ENCODE measurements around the gene TNIK.

Gene TNIK

DNA sequence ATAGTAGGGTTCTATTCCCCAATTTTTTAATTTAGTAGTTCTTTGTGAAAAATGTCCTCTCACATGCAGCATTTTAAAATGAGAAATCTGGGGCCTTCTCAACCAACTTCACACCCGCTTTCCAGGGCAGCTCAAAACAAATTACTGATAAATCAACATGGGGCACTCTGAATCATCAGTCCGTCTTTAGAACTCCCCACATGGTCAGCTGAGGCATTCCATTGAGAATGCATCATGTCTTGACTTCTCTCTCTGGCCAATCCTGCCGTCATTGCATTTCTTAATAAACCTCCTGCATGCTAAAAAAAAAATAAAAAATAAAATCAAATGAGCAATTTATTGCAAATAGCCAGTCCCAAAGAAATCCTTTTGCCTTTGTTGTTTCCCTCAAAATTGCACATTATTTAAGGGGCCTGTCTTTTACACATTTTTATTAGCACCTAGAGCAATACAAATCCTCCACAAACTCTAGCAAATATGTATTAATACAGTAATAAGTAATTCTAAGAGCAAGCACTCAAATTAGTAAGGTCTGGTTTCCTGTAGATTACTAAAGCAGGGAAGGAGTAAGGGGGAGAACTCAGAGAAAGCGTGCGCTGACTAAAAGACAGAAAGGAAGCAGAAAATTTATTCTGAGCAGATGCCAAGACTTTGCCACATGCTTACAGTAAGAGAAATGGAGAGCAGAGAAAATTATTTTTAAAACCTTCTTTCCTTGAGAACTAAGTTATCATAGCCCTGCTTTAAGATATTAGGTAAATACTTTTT lies 175.7 kb downstream of the TNIK start:
- peak overlapping the region; percentile 20 for H3K27ac Mint-ChIP-seq
- TF ChIP-seq, protein P1, sequence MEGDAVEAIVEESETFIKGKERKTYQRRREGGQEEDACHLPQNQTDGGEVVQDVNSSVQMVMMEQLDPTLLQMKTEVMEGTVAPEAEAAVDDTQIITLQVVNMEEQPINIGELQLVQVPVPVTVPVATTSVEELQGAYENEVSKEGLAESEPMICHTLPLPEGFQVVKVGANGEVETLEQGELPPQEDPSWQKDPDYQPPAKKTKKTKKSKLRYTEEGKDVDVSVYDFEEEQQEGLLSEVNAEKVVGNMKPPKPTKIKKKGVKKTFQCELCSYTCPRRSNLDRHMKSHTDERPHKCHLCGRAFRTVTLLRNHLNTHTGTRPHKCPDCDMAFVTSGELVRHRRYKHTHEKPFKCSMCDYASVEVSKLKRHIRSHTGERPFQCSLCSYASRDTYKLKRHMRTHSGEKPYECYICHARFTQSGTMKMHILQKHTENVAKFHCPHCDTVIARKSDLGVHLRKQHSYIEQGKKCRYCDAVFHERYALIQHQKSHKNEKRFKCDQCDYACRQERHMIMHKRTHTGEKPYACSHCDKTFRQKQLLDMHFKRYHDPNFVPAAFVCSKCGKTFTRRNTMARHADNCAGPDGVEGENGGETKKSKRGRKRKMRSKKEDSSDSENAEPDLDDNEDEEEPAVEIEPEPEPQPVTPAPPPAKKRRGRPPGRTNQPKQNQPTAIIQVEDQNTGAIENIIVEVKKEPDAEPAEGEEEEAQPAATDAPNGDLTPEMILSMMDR (IDR thresholded peaks at IDR 0.05), result no peak
- H3K9me3 Mint-ChIP-seq, result no peaks in the 10 kb centered on the region
- no peak overlapping the region for H3K4me3 Mint-ChIP-seq
- no peaks in the 10 kb centered on the region for H3K27me3 Mint-ChIP-seq (ENCODE audit: low read depth, poor library complexity)
- no peak for DNase-seq
- peaks cover 24% of the 10 kb centered on the region for H3K4me1 Mint-ChIP-seq
- no peaks in the 10 kb centered on the region for H3K36me3 Mint-ChIP-seq (ENCODE audit: low read depth)

DNA sequence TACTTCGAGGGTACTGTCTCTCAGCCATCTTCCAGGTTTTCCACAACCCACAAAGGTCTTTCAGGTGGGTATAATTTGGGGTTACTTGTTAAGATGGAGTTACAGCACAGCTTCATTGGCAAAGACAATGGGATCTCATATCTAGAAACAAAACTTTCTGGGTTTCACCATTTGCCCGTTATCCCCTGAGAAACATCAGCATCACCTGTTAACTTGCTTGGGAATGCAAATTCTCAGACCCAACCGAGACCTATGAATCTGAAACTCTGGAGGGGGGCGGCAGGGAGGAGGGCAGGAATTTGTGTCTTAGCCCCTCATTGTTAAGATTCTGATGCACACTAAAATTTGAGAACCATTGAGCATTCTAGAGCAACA lies 176.4 kb downstream of the TNIK start:
- Mint-ChIP-seq H3K4me1 (peaks cover 24% of the 10 kb centered on the region), H3K27ac (no peak overlapping the region), H3K4me3 (no peak overlapping the region), H3K36me3 (ENCODE audit: low read depth) (no peaks in the 10 kb centered on the region), H3K9me3 (no peaks in the 10 kb centered on the region), H3K27me3 (ENCODE audit: low read depth, poor library complexity) (no peaks in the 10 kb centered on the region)
- TF ChIP-seq, protein P1 (IDR thresholded peaks at IDR 0.05), result no peak
- no peak for DNase-seq

DNA sequence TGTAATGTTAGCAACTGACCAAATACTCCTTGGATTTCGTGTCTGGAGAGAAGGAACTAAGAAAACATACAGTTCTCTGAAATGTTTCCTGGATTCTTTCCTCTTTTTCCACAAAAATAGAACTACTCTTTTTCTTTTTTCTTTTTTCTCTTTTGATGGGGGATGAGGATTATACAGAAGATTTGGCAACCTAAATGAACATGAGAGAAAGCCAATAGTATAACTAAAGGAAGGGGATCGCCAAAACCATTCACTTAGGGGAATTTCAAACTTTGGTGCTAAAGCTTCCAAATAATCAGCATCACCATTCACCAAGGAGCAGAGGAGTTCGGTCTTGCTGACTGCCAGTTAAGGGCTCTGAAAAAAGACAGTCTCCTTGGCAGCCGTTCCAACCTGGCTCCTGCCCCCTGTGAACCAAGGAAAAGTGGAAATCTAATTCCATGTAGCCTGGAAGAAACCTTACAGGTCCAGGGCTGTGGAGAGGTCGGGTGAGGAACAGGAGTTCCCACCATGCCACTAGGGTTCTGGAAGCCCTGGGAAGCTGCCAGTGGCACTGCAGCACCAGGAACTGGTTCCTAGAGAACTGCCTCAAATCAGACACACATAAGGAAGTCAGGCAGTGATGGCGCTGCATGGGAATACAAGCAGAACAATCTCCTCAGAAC lies 176.9 kb downstream of the TNIK start:
- TF ChIP-seq, protein P1 (IDR thresholded peaks at IDR 0.05), result no peak
- no peak overlapping the region for H3K4me3 Mint-ChIP-seq

DNA sequence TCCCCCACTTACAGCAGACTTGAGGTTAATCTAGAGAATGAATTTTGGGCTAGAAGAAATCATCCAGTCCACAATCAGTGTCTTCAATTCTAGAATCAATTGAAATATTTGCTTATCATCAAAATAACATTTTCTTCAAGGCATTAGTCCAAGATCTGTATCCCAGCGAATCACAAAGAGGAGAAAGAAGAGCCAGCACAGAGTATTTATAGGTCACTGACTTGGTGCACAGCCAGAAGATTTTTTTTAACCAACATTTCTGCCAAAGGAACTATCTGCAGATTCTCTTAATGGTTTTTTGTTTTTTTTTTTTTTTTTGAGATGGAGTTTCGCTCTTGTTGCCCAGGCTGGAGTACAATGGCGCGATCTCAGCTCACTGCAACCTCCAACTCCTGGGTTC lies 178.2 kb downstream of the TNIK start:
- Mint-ChIP-seq H3K4me3 (no peak overlapping the region), H3K4me1 (peaks cover 24% of the 10 kb centered on the region), H3K27me3 (ENCODE audit: low read depth, poor library complexity) (no peaks in the 10 kb centered on the region), H3K9me3 (no peaks in the 10 kb centered on the region), H3K27ac (no peak overlapping the region), H3K36me3 (ENCODE audit: low read depth) (no peaks in the 10 kb centered on the region)
- no peak for DNase-seq
- TF ChIP-seq, protein P1 (IDR thresholded peaks at IDR 0.05), result no peak

More for the DNA sequence above, 176.9 kb downstream of the TNIK start:
- Mint-ChIP-seq H3K4me1 (peaks cover 24% of the 10 kb centered on the region), H3K36me3 (ENCODE audit: low read depth) (no peaks in the 10 kb centered on the region), H3K27ac (no peak overlapping the region), H3K9me3 (no peaks in the 10 kb centered on the region), H3K27me3 (ENCODE audit: low read depth, poor library complexity) (no peaks in the 10 kb centered on the region)
- DNase-seq, result no peak

DNA sequence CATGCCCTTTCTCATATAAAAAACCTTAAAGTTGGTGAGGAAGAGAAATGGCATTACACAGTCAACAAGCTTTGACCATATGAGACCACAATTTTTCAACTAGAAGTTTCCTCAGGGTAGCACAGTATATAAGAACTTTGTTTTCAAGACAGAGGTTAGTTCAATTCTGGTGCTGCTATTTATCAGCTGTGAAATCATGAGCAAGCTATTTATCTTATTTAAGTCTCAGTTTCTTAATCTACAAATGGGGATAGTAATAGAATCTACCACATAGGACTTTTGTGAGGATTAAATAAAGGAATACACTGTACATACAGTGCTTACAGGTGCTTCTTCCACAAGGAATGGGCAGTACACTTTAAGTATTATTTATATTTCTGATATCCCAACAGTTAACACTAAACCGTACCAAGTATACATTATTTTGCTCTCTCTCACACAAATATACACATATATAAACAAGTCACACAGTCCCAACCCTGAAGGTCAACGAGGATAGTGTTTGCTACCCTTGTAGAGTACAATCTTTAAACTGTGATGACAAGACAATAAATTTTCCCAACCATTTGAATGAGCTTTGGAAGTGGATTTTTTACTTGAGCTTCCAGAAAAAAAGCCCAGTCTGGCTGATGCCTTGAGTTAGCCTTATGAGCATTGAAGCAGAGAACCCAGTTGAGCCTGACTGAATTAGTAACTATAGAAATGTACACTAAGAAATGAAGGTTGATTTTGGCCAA lies 178.8 kb downstream of the TNIK start:
- Mint-ChIP-seq H3K9me3 (no peaks in the 10 kb centered on the region), H3K27me3 (ENCODE audit: low read depth, poor library complexity) (no peaks in the 10 kb centered on the region), H3K36me3 (ENCODE audit: low read depth) (no peaks in the 10 kb centered on the region), H3K4me3 (no peak overlapping the region), H3K4me1 (peaks cover 24% of the 10 kb centered on the region), H3K27ac (no peak overlapping the region)
- TF ChIP-seq, protein P1 (IDR thresholded peaks at IDR 0.05), result no peak
- DNase-seq, result no peak
